ENCODE measurements around the gene CRACR2A. TPM values are rescaled to one million over a fixed set of nuclear protein-coding genes. Genes with fewer than 3 reads are reported as not detected.

Gene CRACR2A
- total RNA-seq, 1 donor from 2014 or later: 0.82 TPM

- H3K4me3 Mint-ChIP-seq (ENCODE audit: unreplicated experiment): no peak overlapping the region
- no peak overlapping the region for H3K27ac Mint-ChIP-seq (ENCODE audit: unreplicated experiment)
- no peak for TF ChIP-seq CTCF (IDR thresholded peaks at IDR 0.05)
- no peaks in the 10 kb centered on the region for H3K9me3 Mint-ChIP-seq (ENCODE audit: low read depth)
- H3K4me1 Mint-ChIP-seq (ENCODE audit: low read depth): no peaks in the 10 kb centered on the region
- no peak for DNase-seq (ENCODE audit: low spot score)
- H3K27me3 Mint-ChIP-seq (ENCODE audit: low read depth): peaks cover 13% of the 10 kb centered on the region
- no peaks in the 10 kb centered on the region for H3K36me3 Mint-ChIP-seq (ENCODE audit: low read depth)
Measured at GRCh38 chr12:3775385-3776035, 22.6 kb upstream of the CRACR2A start.

- no peaks in the 10 kb centered on the region for H3K9me3 Mint-ChIP-seq (ENCODE audit: low read depth)
- no peaks in the 10 kb centered on the region for H3K36me3 Mint-ChIP-seq (ENCODE audit: low read depth)
- no peaks in the 10 kb centered on the region for H3K4me1 Mint-ChIP-seq (ENCODE audit: low read depth)
- no peak overlapping the region for H3K27ac Mint-ChIP-seq (ENCODE audit: unreplicated experiment)
- no peak for TF ChIP-seq CTCF (IDR thresholded peaks at IDR 0.05)
- H3K4me3 Mint-ChIP-seq (ENCODE audit: unreplicated experiment): no peak overlapping the region
- DNase-seq (ENCODE audit: low spot score): no peak
- H3K27me3 Mint-ChIP-seq (ENCODE audit: low read depth): peaks cover 10% of the 10 kb centered on the region
Measured at GRCh38 chr12:3772380-3772779, 19.5 kb upstream of the CRACR2A start.

- Mint-ChIP-seq H3K4me3 (ENCODE audit: unreplicated experiment) (no peak overlapping the region), H3K36me3 (ENCODE audit: low read depth) (no peaks in the 10 kb centered on the region), H3K4me1 (ENCODE audit: low read depth) (no peaks in the 10 kb centered on the region), H3K9me3 (ENCODE audit: low read depth) (no peaks in the 10 kb centered on the region), H3K27me3 (ENCODE audit: low read depth) (peaks cover 10% of the 10 kb centered on the region), H3K27ac (ENCODE audit: unreplicated experiment) (no peak overlapping the region)
- TF ChIP-seq CTCF (IDR thresholded peaks at IDR 0.05): no peak
- no peak for DNase-seq (ENCODE audit: low spot score)
Measured at GRCh38 chr12:3771853-3772252, 18.9 kb upstream of the CRACR2A start.

GRCh38 chr12:3770891-3771290 is 18.0 kb upstream of the CRACR2A start:
- Mint-ChIP-seq H3K4me1 (ENCODE audit: low read depth) (no peaks in the 10 kb centered on the region), H3K9me3 (ENCODE audit: low read depth) (no peaks in the 10 kb centered on the region), H3K27ac (ENCODE audit: unreplicated experiment) (no peak overlapping the region), H3K4me3 (ENCODE audit: unreplicated experiment) (no peak overlapping the region), H3K36me3 (ENCODE audit: low read depth) (no peaks in the 10 kb centered on the region), H3K27me3 (ENCODE audit: low read depth) (peaks cover 11% of the 10 kb centered on the region)
- no peak for TF ChIP-seq CTCF (IDR thresholded peaks at IDR 0.05)
- DNase-seq (ENCODE audit: low spot score): no peak

- H3K36me3 Mint-ChIP-seq (ENCODE audit: low read depth): no peaks in the 10 kb centered on the region
Measured at GRCh38 chr12:3768911-3769447, 16.1 kb upstream of the CRACR2A start.

More at GRCh38 chr12:3768911-3769447, 16.1 kb upstream of the CRACR2A start:
- no peaks in the 10 kb centered on the region for H3K4me1 Mint-ChIP-seq (ENCODE audit: low read depth)
- no peaks in the 10 kb centered on the region for H3K9me3 Mint-ChIP-seq (ENCODE audit: low read depth)
- peaks cover 13% of the 10 kb centered on the region for H3K27me3 Mint-ChIP-seq (ENCODE audit: low read depth)
- TF ChIP-seq CTCF (IDR thresholded peaks at IDR 0.05): no peak
- H3K27ac Mint-ChIP-seq (ENCODE audit: unreplicated experiment): no peak overlapping the region
- DNase-seq (ENCODE audit: low spot score): no peak
- no peak overlapping the region for H3K4me3 Mint-ChIP-seq (ENCODE audit: unreplicated experiment)
